ENCODE measurements around the gene FANCD2OS.

GRCh38 chr3:10116138-10116460 lies 8.0 kb upstream of the FANCD2OS start:
- TF ChIP-seq CTCF (conservative IDR thresholded peaks at IDR 0.05 in 1 of 2, IDR thresholded peaks at IDR 0.05 in 1 of 2; ENCODE audit: extremely low read depth in 1 of 2, insufficient read depth in 1 of 2, low read depth in 1 of 2, low read length in 2 of 2) (no peak), EZH2 (IDR thresholded peaks at IDR 0.05; ENCODE audit: borderline replicate concordance, low read length) (no peak)

Data from mammary epithelial cell (primary cell).